Left ventricle myocardium superior (tissue), 1 donor: ENCODE data around the gene SLC40A1. TPM values are rescaled to one million over a fixed set of nuclear protein-coding genes. Genes with fewer than 3 reads are reported as not detected.

ENCODE experiments used
- ATAC-seq: fragments of 200-7000 bp; cut with Tn5 transposase; one replicate; pipeline ENCODE4 v1.9.1; 2020; ENCODE audit warnings: mild to moderate bottlenecking, moderate library complexity
- DNase-seq: peaks from one replicate; pipeline ENCODE4 v3.0.0-alpha.2; 2020
- intact Hi-C: fragments of 100-400 bp; cut with micrococcal nuclease; formaldehyde crosslinking; loops from one replicate; pipeline ENCODE4 v1.11.0; 2022
- total RNA-seq: library from RNA; stranded (reverse); fragmentation: NEBNext Ultra II Directional; extraction: Animal tissue kit (Norgen Biotek cat#: 25700); gene quantifications from one replicate; pipeline ENCODE4 v1.2.1, GENCODE V29; 2021
- donor health status: DM: no; HTN: yes; CAD: no; lungs with severe emphysema.

The SLC40A1 gene
- total RNA-seq, 1 donor from 2014 or later = 57.5 TPM

DNA sequence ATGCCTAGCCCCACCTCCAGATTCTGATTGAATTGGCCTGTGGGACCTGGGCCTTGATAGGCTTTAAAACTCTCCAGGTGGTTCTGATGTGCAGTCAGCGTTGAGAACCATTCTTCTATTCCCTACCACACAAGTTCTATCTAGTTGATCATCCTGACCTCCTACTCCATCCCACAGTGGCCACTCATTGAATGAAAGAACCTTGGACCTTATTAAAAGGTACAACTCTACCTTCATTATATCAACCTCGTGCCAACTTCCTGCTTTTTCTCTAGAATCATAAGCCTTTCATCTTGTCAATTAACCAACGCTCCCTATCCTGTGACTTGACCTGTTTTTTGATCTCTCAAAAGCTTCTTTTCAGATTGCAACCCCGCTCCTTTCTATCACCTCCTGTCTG lies 55.8 kb downstream of the SLC40A1 start:
- ATAC-seq (no peak), DNase-seq (no peak)
- intact Hi-C loops = no loop called here

- DNase-seq = no peak
- ATAC-seq = peak; percentile 80
- intact Hi-C loops = no loop called here
Observed at GRCh38 chr2:189522435-189523151, 58.0 kb downstream of the SLC40A1 start.

GRCh38 chr2:189521699-189522434 lies 58.7 kb downstream of the SLC40A1 start:
- intact Hi-C loops = no loop called here
- no peak for DNase-seq
- no peak for ATAC-seq

DNA sequence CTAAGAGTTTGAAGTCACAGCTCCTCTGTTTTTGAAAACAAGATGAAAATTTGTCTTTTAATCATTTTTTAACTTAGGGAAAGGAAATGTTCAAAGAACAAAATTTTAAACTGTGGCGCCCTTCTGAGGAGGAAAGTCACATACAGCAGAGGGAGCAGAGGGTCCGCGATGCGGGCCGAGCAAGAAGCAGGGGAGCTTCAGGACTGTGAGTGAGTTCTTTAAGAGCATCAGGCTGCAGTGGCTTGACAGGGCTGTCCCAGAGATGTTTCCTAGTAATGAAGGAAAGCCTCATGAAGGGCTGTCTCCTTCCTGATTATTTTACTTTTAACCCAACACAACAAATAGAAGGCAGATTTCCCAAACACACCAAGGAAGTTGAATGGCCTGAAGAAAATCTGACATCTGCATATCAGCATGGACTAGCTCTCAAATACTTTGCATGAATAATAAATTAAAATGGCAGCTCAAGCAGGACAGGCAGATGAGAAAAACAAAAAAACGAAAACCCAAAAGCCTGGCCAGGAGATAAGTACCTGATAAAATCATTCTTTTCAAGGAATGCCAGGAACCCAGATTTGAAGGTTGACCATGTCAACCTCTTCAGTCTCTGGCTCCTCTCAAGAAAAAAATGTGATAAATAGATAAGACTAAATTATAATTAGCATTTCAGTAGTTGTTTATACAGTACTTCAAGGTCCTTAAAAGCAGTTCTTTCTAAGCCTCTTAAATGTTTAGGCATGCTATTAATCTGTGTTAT lies 60.8 kb downstream of the SLC40A1 start:
- DNase-seq = no peak
- no peak for ATAC-seq
- intact Hi-C loops = no loop called here

DNA sequence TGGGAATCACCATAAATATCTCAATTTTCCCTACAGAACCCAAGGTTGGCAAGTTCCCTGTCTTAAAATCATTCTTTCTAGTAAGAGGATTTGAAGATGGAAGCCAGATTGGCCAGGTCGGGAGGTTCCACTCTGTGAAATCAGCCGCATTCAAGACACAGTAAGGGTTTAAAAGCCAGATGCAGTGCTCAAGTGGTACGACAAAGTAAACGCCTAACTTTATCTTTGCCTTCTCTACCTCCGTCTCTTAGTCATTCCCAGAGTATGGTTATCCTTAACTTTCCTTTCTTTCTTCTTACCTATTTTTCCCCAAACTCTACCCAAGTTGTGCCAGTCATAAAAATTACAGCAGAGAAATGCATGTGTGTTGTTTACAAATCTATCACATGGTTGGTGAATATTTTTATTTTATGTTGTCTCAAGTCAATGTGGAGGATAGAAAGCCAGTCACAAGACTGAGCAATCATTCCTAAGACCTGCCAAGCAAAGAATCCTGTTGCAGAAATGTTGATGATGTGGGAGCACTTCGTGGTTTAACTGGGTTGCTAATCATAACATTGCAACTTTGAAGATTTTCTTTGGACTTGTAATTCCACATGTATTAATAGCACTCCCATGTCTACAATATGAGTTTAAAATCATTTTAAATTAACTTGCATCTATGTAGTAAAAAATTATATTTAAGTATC lies 62.6 kb downstream of the SLC40A1 start:
- intact Hi-C loops = no loop called here
- no peak for DNase-seq
- no peak for ATAC-seq

GRCh38 chr2:189516546-189516945 lies 64.0 kb downstream of the SLC40A1 start:
- ATAC-seq = no peak
- intact Hi-C loops = no loop called here
- no peak for DNase-seq

DNA sequence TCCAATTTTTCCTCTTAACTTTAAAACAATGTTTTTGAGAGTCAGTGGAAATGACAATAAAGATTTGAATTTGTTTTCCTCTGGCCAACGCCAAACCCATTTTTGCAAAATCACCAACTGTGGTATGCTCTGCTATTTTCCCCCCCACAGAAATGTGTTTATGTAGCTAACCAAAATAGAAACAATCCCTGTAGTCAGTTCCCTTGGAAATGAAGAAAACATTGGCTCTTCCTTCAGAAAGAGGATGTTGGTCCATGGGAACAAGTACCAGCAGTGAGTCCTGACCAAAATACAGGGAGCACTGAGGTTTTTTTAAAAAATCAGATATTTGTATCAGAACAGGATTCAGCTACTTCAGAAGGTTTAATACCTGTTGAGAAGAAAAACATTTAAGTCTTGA lies 65.3 kb downstream of the SLC40A1 start:
- ATAC-seq (peak; percentile 62), DNase-seq (no peak)
- intact Hi-C loops = no loop called here

DNA sequence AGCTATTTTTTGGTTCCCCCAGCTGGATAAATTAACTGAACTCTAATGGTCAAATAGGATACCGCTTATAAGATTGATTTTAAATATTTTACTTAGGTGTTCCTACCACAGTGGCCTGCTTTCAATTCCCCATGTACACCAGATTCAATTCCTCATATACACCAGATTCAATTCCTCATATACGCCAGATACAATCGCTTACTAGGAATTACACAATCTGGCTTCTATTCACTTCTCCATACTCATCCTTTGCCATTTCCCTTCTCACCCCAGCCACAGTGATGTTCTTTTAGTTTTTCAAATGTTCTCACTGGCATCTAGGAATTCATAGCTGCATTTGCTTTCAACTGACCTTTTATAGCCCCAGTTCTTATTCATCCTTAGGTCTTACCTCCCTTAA lies 66.5 kb downstream of the SLC40A1 start:
- no peak for DNase-seq
- intact Hi-C loops = no loop called here

GRCh38 chr2:189512879-189513278 lies 67.7 kb downstream of the SLC40A1 start:
- intact Hi-C loops = no loop called here
- DNase-seq (no peak), ATAC-seq (no peak)

More for the DNA sequence above, 66.5 kb downstream of the SLC40A1 start:
- ATAC-seq = peak; percentile 74

DNA sequence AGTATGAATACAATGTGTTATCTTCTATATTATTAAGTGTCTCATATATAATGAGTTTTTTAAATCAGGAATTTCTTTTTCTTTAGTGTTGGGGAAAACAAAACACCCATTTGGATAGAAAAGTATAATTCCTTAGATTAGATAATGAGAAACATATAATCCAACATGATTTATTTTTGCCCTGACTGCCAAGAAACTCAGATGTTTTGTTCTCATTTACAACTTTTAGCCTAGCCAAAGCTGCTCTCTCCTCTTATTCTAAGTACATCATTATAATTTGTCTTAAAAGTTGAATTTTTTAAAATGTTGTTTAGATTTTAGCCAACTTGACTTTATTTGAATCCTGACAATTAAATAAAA lies 68.6 kb downstream of the SLC40A1 start:
- ATAC-seq (no peak), DNase-seq (no peak)
- intact Hi-C loops = no loop called here

DNA sequence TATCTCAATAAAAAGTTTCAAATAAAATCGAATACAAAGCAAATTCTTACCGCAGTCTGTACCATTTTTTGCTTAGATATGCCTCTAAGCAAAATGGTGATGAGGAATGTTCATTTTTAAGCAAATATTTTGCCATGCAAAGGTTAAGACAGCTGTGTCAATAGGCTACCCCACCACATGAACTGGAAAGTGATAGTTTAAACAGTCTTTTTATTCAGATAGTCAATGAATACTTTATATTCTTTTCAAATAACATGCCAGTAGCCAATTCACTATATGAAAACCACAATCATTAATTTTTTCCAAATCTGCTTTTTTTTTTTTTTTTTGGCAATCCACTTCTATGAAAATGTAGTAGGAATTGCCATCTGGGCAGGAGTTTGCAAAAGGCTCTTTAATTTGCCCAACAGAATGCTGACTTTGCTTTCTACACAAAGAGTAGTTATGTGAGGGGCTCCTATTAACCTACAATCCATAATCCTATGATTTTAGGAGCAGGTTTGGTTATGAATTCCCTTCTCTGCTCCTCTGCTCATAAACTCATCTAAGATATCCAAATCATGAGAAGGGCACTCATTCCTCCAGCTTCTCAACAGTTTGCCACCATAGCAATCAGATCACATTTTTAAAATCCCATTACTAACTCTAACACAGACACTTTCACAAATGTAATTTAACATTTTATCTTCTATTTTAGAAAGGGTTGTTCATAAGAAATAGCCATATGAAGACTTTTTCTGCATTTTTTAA lies 69.2 kb downstream of the SLC40A1 start:
- DNase-seq (no peak), ATAC-seq (no peak)
- intact Hi-C loops = no loop called here

Other genes with a start within 250 kb of the SLC40A1 start
- 15.1 TPM for gene WDR75, start 139.3 kb downstream of the SLC40A1 start, total RNA-seq
- gene ASNSD1, start 80.7 kb upstream of the SLC40A1 start, total RNA-seq = 33.0 TPM
- gene ANKAR, start 93.9 kb upstream of the SLC40A1 start, total RNA-seq = 8.8 TPM
- 12.6 TPM for gene OSGEPL1, start 182.0 kb upstream of the SLC40A1 start, total RNA-seq
- gene ORMDL1, start 203.6 kb upstream of the SLC40A1 start, total RNA-seq = 21.4 TPM
- gene PMS1, start 203.7 kb upstream of the SLC40A1 start, total RNA-seq = 12.3 TPM